ENCODE data around the gene XAF1.
"Not testable (repeated sequence)": the region's sequence is repeated elsewhere in the genome, so short reads cannot be mapped to it uniquely, and the experiment has no call there.

XAF1 gene

GRCh38 chr17:6755281-6755680 lies 565 bp upstream of the XAF1 start:
- no peak for DNase-seq

DNA sequence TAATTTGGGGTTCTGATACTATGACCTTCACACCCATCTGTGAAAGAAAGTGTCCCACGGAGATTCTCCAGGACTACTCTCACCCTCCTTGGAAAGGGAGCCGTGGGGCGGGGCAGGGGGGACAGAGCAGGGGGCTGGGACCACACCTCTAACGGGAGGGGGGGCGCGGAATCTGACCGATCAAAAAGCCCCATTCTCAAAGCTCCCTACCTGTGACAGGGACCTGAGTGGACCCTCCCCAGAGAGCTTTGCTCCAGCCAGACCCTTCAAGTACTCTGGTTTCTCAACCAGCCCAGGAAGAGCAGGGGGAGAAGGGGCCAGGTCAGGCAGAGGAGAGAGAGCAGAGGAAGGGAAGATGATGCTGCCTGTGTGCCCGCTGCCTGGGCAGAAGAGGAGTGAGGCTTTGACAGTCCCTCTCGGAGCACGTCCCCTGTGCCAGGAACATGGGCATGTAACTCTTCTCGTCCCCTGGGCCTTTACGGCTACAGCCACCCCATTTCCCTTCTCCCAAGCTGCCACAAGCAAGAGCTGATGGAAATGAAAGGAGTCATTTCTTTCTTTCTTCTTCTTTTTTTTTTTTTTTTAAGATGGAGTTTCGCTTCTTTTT lies 682 bp downstream of the XAF1 start:
- no peak for DNase-seq

GRCh38 chr17:6757747-6758146 lies 1.9 kb downstream of the XAF1 start:
- DNase-seq, result no peak

DNA sequence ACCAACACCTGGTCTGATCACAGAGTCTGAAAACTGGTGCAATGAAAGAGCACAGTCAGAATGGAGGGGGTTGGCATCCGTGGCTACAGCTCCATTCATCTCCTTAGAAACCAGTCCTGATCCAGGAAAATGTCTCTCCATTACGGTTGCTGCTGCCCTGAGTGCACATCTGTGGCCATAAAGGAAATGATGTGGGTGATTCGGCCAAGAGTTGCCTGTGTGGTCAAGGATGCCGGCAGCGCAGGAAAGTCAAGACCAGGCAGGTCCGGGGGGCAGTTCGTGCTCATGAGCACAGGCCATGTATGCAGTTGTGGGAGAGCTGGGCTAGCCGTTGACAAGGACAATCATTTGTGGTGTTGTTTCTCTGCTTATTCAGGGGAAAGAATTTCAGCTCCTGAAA lies 5.9 kb downstream of the XAF1 start:
- DNase-seq, result no peak

GRCh38 chr17:6768447-6768846 lies 12.6 kb downstream of the XAF1 start:
- no peak for DNase-seq

DNA sequence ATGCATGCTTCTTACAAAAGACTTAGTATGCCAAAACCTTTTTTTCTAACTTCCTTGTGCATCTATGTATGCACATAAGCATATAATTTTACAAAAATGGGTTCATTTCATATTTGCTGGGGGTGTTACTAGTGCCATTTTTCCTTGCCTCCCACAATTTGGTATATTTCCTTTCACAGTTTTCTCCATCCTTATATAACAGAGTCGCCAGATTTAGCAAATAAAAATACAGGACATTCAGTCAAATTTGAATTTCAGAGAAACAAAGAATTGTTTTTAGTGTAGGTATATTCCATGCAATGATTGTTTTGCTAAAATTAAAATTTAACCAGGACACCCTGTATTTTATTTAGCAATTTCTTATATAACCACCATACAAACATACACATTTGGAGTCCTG lies 16.2 kb downstream of the XAF1 start:
- no peak for DNase-seq

DNA sequence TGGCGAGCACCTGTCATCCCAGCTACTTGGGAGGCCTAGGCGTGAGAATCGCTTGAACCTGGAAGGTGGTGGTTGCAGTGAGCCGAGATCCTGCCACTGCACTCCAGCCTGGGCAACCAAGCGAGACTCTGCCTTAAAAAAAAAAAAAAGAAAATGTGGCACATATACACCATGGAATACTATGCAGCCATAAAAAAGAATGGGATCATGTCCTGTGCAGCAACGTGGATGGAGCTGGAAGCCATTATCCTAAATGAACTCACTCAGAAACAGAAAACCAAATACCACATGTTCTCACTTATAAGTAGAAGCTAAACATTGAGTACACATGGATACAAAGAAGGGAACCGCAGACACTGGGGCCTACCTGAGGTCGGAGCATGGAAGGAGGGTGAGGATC lies 19.1 kb downstream of the XAF1 start:
- DNase-seq, result not testable (repeated sequence)

DNA sequence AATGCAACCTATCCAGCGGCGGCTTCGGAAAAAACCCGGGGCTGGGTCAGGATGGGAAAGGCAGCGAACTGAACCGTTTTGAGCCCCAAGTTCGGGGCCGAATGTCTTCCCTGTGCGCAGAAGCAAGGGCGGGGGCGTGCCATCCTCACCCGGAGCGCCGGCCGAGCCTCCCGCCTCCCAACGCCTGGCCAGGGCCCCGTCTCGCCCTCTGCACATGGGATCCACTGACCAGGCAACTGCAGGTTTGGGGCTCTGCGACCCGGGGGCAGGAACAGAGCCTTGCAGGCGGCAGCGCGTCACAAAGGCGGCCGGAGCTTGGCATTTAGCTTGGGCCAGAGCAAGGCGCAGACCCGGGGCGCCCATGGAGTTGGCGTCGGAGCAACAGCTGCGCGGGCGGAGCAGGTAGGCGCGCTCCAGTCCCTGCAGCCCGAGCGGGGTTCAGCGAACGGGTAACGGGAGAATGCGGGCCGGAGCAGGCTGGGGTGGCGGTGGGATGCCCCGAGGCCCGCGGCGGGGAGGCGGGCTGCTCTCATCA lies 20.1 kb downstream of the XAF1 start, which contains the start of gene FBXO39:
FBXO39 (plus strand) TSS at position 345 of the 535 bp plus-strand sequence. CDS start 3,654 bp downstream, outside the sequence.
- DNase-seq, result no peak

- DNase-seq, result no peak
Measured at GRCh38 chr17:6779411-6779810, 23.6 kb downstream of the XAF1 start.

DNA sequence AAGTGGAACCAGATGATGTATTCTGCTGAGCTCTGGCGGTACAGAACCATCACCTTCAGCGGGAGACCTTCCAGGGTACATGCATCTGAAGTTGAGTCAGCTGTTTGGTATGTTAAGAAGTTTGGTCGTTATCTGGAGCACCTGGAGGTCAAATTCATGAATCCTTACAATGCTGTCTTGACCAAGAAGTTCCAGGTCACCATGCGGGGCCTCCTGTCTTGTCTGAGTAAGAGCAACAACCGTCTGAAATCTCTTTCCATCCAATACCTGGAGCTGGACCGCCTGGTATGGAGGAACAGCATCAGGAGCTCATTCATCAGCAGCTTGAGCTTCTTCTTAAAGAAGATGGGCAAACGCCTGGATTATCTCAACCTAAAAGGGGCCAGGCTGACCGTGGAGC lies 24.2 kb downstream of the XAF1 start:
- no peak for DNase-seq

GRCh38 chr17:6780886-6781285 lies 25.0 kb downstream of the XAF1 start:
- no peak for DNase-seq

DNA sequence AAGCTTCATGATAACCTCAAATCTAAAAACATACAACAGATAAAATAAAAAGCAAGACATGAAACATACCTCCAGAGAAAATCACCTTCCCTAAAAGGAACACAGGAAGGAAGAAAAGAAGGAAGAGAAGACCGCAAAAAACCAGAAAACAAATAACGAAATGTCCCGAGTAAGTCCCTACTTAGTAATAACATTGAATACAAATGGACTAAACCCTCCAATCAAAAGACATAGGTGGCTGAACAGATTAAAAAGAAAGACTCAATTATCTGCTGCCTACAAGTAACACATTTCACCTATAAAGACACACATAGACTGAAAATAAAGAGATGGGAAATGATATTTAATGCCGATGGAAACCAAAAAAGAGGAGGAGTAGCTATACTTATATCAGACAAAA lies 26.4 kb downstream of the XAF1 start:
- no peak for DNase-seq

GRCh38 chr17:6786618-6787017 lies 30.8 kb downstream of the XAF1 start:
- no peak for DNase-seq

GRCh38 chr17:6787081-6787693 lies 31.3 kb downstream of the XAF1 start:
- DNase-seq, result no peak

GRCh38 chr17:6789146-6789545 lies 33.3 kb downstream of the XAF1 start:
- DNase-seq, result no peak

- no peak for DNase-seq
Measured at GRCh38 chr17:6793748-6794493, 38.1 kb downstream of the XAF1 start.

DNA sequence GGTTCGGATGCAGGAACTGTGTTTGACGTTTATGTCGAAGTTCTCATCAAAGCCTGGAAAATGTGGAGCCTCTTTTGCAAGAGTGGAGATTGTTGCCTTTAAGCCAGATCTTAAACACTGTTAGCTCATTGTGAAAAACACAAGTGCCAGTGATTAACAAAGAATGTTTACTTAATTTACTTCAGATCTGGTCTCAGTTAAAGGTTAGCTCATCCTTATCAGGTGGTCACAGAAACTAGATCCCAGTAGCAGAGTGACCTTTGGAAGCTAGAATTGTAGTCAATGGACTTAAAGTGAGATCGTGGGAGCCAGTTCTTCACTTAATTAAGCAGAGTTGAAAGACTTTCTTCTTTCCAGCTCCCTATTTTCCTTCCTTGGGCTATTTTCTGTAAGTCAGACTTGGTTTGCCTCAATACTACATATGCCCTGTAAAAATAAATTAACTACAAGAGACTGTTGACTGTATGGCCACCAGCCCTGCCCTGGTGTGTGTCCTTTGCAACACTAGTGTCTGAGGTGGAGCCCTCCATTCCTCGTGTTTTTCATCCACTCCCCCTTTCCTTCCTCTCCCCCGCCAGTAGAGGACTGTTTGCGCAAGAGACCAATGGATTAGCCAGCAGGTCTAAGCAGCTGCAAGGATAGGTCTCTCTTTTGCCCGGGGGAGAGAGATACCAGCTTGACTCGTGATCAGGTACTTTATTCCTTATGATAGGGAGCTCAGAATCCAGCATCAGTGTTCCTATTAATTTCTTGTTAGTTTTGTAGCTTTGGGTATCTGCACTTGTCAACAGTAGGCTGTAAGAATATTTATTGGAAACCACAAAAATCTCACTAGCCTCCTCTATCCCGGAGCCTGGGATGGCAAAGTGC lies 40.4 kb downstream of the XAF1 start:
- no peak for DNase-seq

DNA sequence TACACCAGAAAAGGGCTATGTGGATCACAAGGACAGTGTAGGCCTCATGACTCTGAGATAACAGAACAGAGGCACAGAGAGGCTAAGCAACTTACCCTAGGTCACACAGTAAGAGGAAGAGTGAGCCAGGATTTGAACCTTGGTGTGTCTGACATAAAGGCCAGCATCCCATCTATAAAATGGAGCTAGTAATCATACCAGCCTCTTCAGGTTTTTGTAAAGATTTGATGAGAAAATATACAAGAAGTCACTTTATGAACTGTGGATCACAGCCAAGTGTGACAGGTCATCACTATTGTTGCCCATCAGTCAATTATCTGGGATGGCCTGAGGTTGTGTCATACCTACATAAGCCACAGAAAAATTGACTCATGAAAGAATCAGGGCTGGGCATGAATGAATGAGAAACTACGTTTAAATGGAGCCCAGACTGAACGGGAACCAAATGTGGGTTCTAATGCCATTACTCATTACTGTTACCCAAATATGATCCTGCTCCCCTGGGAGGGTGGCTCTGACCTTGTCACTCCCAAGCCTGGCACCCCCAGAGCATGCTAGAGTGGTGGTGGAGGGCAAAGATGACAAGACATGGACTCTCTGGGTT lies 41.1 kb downstream of the XAF1 start:
- no peak for DNase-seq

- DNase-seq, result no peak
Measured at GRCh38 chr17:6797718-6798351, 42.0 kb downstream of the XAF1 start.

- DNase-seq, result no peak
Measured at GRCh38 chr17:6799738-6800137, 43.9 kb downstream of the XAF1 start.

- no peak for DNase-seq
Measured at GRCh38 chr17:6800422-6801027, 44.7 kb downstream of the XAF1 start.

DNA sequence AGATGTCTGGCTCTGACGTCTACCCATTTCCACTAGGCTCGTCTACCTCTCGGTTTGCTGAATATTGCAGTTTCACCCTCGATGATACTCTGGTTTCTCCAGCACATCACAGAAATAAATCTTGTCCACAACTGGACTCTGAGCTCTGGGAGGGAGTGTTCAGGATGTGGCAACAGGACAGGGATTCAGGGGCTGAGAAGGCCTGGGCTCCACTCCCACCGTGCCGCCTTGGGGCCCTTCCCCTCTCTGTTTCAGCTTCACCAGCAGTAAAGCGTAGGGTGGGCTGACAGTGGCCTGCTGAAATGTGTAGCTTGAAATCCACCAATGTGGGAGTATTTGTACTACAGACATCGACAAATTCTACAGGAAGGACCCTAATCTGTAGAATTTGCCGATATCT lies 55.7 kb downstream of the XAF1 start:
- no peak for DNase-seq

Measured in cortex of kidney (tissue), 1 donor.